ENCODE measurements around the gene KIAA1191.
"Not testable (repeated sequence)": the region's sequence is repeated elsewhere in the genome, so short reads cannot be mapped to it uniquely, and the experiment has no call there.

Gene KIAA1191

GRCh38 chr5:176361437-176362232 lies at the start of gene KIAA1191:
Gene KIAA1191, minus strand, starts transcription at chr5:176361764. Its CDS starts 2,256 bp downstream, at chr5:176359508.
- peak; percentile 69 for DNase-seq

- DNase-seq, result no peak
Measured at GRCh38 chr5:176410486-176411180, 49.1 kb upstream of the KIAA1191 start.

- no peak for DNase-seq
Measured at GRCh38 chr5:176409765-176410164, 48.2 kb upstream of the KIAA1191 start.

GRCh38 chr5:176408590-176408989 lies 47.0 kb upstream of the KIAA1191 start:
- no peak for DNase-seq

GRCh38 chr5:176408252-176408573 lies 46.6 kb upstream of the KIAA1191 start:
- not testable (repeated sequence) for DNase-seq

GRCh38 chr5:176407456-176408251 lies 46.1 kb upstream of the KIAA1191 start:
- DNase-seq, result no peak

- no peak for DNase-seq
Measured at GRCh38 chr5:176406436-176407052, 45.0 kb upstream of the KIAA1191 start.

- DNase-seq, result no peak
Measured at GRCh38 chr5:176405656-176406435, 44.3 kb upstream of the KIAA1191 start.

- no peak for DNase-seq
Measured at GRCh38 chr5:176401281-176402205, 40.0 kb upstream of the KIAA1191 start.

GRCh38 chr5:176400382-176401156 lies 39.0 kb upstream of the KIAA1191 start:
- no peak for DNase-seq

GRCh38 chr5:176397736-176398420 lies 36.3 kb upstream of the KIAA1191 start:
- no peak for DNase-seq

GRCh38 chr5:176396330-176396729 lies 34.8 kb upstream of the KIAA1191 start:
- DNase-seq, result no peak

GRCh38 chr5:176394881-176395675 lies 33.5 kb upstream of the KIAA1191 start:
- DNase-seq, result no peak

GRCh38 chr5:176394096-176394495 lies 32.5 kb upstream of the KIAA1191 start:
- no peak for DNase-seq

- DNase-seq, result no peak
Measured at GRCh38 chr5:176392526-176392925, 31.0 kb upstream of the KIAA1191 start.

- DNase-seq, result no peak
Measured at GRCh38 chr5:176391999-176392398, 30.4 kb upstream of the KIAA1191 start.

- no peak for DNase-seq
Measured at GRCh38 chr5:176391479-176391878, 29.9 kb upstream of the KIAA1191 start.

Data from NCI-H1105 (cell line).